Hepatocyte (in vitro differentiated cells): ENCODE results near the gene CCDC142.

Experiments used
- EZH2 ChIP-seq: fragments of 200-600 bp; sonication (generic); IDR thresholded peaks from 2 replicates; pipeline ENCODE4 v1.6.1; 2016; ENCODE audit warnings: antibody characterized with exemption, mild to moderate bottlenecking, borderline replicate concordance
- TF ChIP-seq, protein P1 (sequence below): fragments of 200-600 bp; sonication (generic); IDR thresholded peaks from 2 replicates; pipeline ENCODE4 v1.5.1; 2016; ENCODE audit warnings: antibody characterized with exemption, mild to moderate bottlenecking; ENCODE audit not compliant: poor library complexity

DNA sequence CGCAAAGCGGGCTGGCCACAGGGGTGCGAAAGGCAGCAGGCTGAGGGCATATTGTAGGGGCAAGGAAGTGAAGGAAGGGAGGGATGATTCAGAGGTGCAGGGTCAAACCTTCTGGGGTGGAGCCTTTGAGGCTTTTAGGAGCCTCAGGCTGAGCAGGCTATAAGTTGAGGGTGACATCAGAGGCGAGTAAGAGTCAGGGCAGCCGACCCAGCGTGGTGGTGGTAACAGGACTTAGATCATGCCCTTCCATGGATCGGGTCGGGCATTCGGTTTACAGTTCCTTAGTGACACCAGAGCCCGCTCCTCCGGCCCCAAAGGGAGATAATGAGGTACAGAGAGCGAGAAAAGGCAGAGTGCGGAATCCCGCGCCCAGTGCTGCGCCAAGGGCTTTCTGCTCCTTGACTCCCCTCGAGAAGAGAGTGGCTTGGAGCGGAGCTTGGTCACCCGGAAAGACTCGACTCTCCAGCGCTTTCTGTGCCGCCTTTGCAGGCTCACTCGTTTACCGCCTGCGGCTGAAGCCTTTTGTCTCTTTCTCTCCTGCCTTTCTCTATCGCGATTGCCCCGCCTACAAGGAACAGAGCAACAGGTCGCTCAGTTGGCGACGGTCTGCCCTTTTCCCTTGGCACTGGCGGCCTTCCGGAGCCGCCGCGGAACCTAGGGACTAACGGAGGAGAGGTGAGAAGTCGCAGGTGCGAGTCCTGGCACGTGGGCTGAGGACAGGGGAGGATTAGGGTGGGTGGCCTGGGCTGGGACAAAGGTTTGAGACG lies 15.9 kb upstream of the CCDC142 start:
- TF ChIP-seq, protein P1, sequence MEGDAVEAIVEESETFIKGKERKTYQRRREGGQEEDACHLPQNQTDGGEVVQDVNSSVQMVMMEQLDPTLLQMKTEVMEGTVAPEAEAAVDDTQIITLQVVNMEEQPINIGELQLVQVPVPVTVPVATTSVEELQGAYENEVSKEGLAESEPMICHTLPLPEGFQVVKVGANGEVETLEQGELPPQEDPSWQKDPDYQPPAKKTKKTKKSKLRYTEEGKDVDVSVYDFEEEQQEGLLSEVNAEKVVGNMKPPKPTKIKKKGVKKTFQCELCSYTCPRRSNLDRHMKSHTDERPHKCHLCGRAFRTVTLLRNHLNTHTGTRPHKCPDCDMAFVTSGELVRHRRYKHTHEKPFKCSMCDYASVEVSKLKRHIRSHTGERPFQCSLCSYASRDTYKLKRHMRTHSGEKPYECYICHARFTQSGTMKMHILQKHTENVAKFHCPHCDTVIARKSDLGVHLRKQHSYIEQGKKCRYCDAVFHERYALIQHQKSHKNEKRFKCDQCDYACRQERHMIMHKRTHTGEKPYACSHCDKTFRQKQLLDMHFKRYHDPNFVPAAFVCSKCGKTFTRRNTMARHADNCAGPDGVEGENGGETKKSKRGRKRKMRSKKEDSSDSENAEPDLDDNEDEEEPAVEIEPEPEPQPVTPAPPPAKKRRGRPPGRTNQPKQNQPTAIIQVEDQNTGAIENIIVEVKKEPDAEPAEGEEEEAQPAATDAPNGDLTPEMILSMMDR, result no peak
- TF ChIP-seq EZH2, result peak; percentile 87
